Hematopoietic multipotent progenitor cell (in vitro differentiated cells): ENCODE data around the gene TMEM154. TPM values are rescaled to one million over a fixed set of nuclear protein-coding genes. Genes with fewer than 3 reads are reported as not detected.
A peak's percentile ranks its signal among the peaks of the same experiment; 100 is the strongest.
"Not testable (repeated sequence)": the region's sequence is repeated elsewhere in the genome, so short reads cannot be mapped to it uniquely, and the experiment has no call there.

Source experiments
- DNase-seq, 3 donors: peaks; one replicate each; pipeline ENCODE4 v3.0.0-alpha.2; 2011 to 2015; ENCODE audit warnings: low read depth in 2 of 3, low spot score in 2 of 3
- total RNA-seq: library from RNA; depleted of rRNA; stranded (reverse); fragments of >200 nt; gene quantifications from one replicate; pipeline ENCODE4 v1.2.3, GENCODE V29; 2012

The TMEM154 gene
- total RNA-seq, 1 donor = 2.2 TPM

GRCh38 chr4:152672206-152673092 lies 7.3 kb downstream of the TMEM154 start:
- no peak for DNase-seq

- no peak for DNase-seq
These were observed 11.3 kb downstream of the TMEM154 start for GRCh38 chr4:152668338-152668964.

- no peak for DNase-seq
These were observed 12.0 kb downstream of the TMEM154 start for GRCh38 chr4:152667781-152668180.

GRCh38 chr4:152666946-152667345 lies 12.9 kb downstream of the TMEM154 start:
- DNase-seq = no peak

- no peak for DNase-seq
These were observed 14.0 kb downstream of the TMEM154 start for GRCh38 chr4:152665691-152666395.

GRCh38 chr4:152664067-152664378 lies 15.8 kb downstream of the TMEM154 start:
- not testable (repeated sequence) for DNase-seq

- DNase-seq = peak in 2 of 3 donors; percentile 26 to 80
These were observed 16.4 kb downstream of the TMEM154 start for GRCh38 chr4:152663203-152664066.

- no peak for DNase-seq
These were observed 18.1 kb downstream of the TMEM154 start for GRCh38 chr4:152661649-152662048.

GRCh38 chr4:152660526-152660925 lies 19.3 kb downstream of the TMEM154 start:
- DNase-seq = no peak

GRCh38 chr4:152659806-152660205 lies 20.0 kb downstream of the TMEM154 start:
- DNase-seq = no peak

- DNase-seq = no peak
These were observed 22.1 kb downstream of the TMEM154 start for GRCh38 chr4:152657657-152658056.

GRCh38 chr4:152655272-152656129 lies 24.3 kb downstream of the TMEM154 start:
- no peak for DNase-seq

- DNase-seq = no peak
These were observed 27.7 kb downstream of the TMEM154 start for GRCh38 chr4:152652102-152652501.

- no peak for DNase-seq
These were observed 28.2 kb downstream of the TMEM154 start for GRCh38 chr4:152651473-152652060.

GRCh38 chr4:152646221-152646620 lies 33.6 kb downstream of the TMEM154 start:
- no peak for DNase-seq

GRCh38 chr4:152644130-152644529 lies 35.7 kb downstream of the TMEM154 start:
- DNase-seq = no peak

GRCh38 chr4:152643153-152644035 lies 36.4 kb downstream of the TMEM154 start:
- DNase-seq = peak in 1 of 3 donors; percentile 13
